Esophagus squamous epithelium (tissue), 5 donors: ENCODE measurements around the gene ANGEL1. TPM values are rescaled to one million over a fixed set of nuclear protein-coding genes. Genes with fewer than 3 reads are reported as not detected.

Source experiments
- DNase-seq: peaks from one replicate; lab custom pipeline; 2025; lab: John Stamatoyannopoulos, UW
- H3K27ac ChIP-seq, 4 donors: fragments of 200-600 bp; sonication (generic); one replicate each; pipeline ENCODE4 v1.5.1; 2016 to 2019; ENCODE audit warnings: mild to moderate bottlenecking in 1 of 4
- H3K27me3 ChIP-seq, 4 donors: fragments of 200-600 bp; sonication (generic); 1 replicate in 3 of 4; 2 replicates in 1 of 4; pipeline versions ENCODE4 v1.5.1 to v1.6.0; 2017 to 2021; ENCODE audit warnings: antibody characterized with exemption in 1 of 4
- H3K36me3 ChIP-seq, 3 donors: fragments of 200-600 bp; sonication (generic); one replicate each; pipeline ENCODE4 v1.5.1; 2016 to 2019
- H3K4me1 ChIP-seq, 3 donors: fragments of 200-600 bp; sonication (generic); one replicate each; pipeline ENCODE4 v1.5.1; 2017 to 2019
- H3K4me3 ChIP-seq, 4 donors: fragments of 200-600 bp; sonication (generic); 1 replicate in 3 of 4; 2 replicates in 1 of 4; pipeline ENCODE4 v1.5.1; 2016 to 2019; ENCODE audit warnings: mild to moderate bottlenecking in 2 of 4, moderate library complexity in 1 of 4
- H3K9me3 ChIP-seq, 3 donors: fragments of 200-600 bp; sonication (generic); one replicate each; pipeline ENCODE4 v1.5.1; 2016 to 2019
- POLR2A ChIP-seq, 4 donors: fragments of 450-650 bp; IDR thresholded peaks; one replicate each; pipeline ENCODE4 v1.6.1; 2017; ENCODE audit warnings: antibody characterized with exemption in 4 of 4, mild to moderate bottlenecking in 4 of 4, moderate library complexity in 3 of 4
- WGBS, 2 donors: methylation state at CpG; one replicate each; pipeline ENCODE4 v1.1.5; 2018; 5-methylcytosine and 5-hydroxymethylcytosine counted together
- intact Hi-C: fragments of 100-400 bp; cut with DNase I; formaldehyde crosslinking; loops from one replicate; pipeline ENCODE4 v1.15.0; 2022
- total RNA-seq, 4 donors: library from RNA; depleted of rRNA; stranded (reverse); fragments of >200 nt; gene quantifications; one replicate each; pipeline ENCODE4 v1.1.0, GENCODE V29; 2016
- TF ChIP-seq, protein P1 (sequence below), 6 experiments: fragments of 450-650 bp in 4 of 6; fragments of 200-600 bp in 2 of 6; sonication (generic) in 2 of 6; IDR thresholded peaks; one replicate each; pipeline ENCODE4 v1.5.1; 2016 to 2019; ENCODE audit warnings: antibody characterized with exemption in 6 of 6, mild to moderate bottlenecking in 4 of 6, moderate library complexity in 4 of 6
- donor health status: DM: yes; HTN: yes; CAD: no.

The ANGEL1 gene
- total RNA-seq, 4 donors from 2014 or later, result 3.4 to 13.7 (median 8.3) TPM

DNA sequence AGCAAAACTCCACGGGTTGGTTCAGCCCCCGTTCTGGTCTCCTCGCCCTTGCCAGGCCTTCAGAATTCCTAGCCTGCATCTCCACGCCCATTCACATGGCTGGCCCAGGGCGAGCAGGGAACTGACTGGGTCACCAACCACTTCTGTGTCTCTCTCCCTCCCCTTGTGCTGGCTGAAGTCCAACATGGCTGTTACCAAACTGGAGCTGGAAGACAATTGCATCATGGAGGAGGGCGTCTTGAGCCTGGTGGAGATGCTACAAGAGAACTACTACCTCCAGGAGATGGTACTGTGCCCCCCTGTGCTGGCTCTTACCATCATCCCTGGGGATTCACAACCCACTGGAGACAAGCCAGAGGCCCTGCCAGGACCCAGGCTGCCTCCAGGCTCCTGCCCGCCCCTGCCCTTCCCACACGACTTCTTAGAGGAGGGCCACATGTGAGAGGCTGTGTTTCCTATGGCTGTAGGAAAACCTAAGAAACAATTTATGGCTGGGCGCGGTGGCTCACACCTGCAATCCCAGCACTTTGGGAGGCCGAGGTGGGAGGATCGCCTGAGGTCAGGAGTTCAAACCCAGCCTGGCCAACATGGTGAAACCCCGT, 23.4 kb upstream of the ANGEL1 start:
- no peak overlapping the region for H3K4me3 ChIP-seq
- 80 to 89% methylated on average over 5 to 9 of the region's 13 CpGs for WGBS, 2 donors
- H3K9me3 ChIP-seq, result no peaks in the 10 kb centered on the region
- TF ChIP-seq, protein P1, sequence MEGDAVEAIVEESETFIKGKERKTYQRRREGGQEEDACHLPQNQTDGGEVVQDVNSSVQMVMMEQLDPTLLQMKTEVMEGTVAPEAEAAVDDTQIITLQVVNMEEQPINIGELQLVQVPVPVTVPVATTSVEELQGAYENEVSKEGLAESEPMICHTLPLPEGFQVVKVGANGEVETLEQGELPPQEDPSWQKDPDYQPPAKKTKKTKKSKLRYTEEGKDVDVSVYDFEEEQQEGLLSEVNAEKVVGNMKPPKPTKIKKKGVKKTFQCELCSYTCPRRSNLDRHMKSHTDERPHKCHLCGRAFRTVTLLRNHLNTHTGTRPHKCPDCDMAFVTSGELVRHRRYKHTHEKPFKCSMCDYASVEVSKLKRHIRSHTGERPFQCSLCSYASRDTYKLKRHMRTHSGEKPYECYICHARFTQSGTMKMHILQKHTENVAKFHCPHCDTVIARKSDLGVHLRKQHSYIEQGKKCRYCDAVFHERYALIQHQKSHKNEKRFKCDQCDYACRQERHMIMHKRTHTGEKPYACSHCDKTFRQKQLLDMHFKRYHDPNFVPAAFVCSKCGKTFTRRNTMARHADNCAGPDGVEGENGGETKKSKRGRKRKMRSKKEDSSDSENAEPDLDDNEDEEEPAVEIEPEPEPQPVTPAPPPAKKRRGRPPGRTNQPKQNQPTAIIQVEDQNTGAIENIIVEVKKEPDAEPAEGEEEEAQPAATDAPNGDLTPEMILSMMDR (IDR thresholded peaks at IDR 0.05), result no peak
- TF ChIP-seq POLR2A (IDR thresholded peaks at IDR 0.05), result no peak
- intact Hi-C loops, result no loop called here
- H3K27me3 ChIP-seq, result peaks cover 0 to 13% (median 0%) of the 10 kb centered on the region in 4 donors
- DNase-seq, result no peak
- H3K27ac ChIP-seq, result no peak overlapping the region
- no peaks in the 10 kb centered on the region for H3K4me1 ChIP-seq
- no peaks in the 10 kb centered on the region for H3K36me3 ChIP-seq

DNA sequence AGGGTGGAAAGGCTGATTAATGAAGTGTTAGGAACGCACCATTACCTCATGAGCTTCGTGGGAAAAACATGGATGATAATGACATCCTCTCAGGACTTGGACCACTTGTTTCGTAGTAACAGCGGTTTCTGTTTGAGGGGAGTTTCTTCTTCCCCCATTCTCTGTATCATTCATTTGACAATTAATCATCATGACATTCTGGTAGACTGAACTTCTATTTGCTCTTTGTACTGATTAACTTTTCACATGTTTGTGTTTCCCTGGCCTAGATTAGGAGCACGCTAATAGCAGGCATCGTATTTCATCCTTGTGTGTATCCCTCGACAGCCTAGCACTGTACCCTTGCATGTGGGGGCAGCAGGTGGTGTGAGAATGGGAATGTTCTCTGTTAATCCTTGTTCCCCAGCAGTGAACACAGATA, 21.6 kb upstream of the ANGEL1 start:
- no peaks in the 10 kb centered on the region for H3K36me3 ChIP-seq
- 40 to 55% methylated on average over 7 of the region's 7 CpGs for WGBS, 2 donors
- no peak overlapping the region for H3K4me3 ChIP-seq
- peaks cover 0 to 3% (median 0%) of the 10 kb centered on the region in 4 donors for H3K27me3 ChIP-seq
- H3K27ac ChIP-seq, result no peak overlapping the region
- H3K9me3 ChIP-seq, result no peaks in the 10 kb centered on the region
- no peak for TF ChIP-seq POLR2A (IDR thresholded peaks at IDR 0.05)
- TF ChIP-seq, protein P1 (IDR thresholded peaks at IDR 0.05), result no peak
- intact Hi-C loops, result no loop called here
- H3K4me1 ChIP-seq, result no peaks in the 10 kb centered on the region
- no peak for DNase-seq

DNA sequence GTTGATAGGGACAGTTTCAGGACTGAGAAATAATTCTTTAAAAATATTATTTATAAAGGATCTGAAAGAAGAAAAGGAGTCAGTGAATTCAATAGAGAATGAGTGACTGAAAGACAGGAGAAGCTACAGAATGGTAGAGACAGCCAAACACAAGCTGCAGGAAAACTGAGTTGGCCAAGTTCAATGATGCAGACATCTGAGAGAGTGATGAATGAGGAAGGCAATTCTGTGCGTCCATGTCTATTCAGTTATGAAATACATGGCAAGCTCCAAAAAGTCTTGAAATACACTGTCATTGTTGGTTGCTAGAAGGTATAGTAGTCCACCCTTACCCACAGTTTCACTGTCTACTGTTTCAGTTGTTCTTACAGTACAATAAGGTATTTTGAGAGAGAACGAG, 20.3 kb upstream of the ANGEL1 start:
- Histone ChIP-seq H3K27ac (no peak overlapping the region), H3K36me3 (no peaks in the 10 kb centered on the region), H3K27me3 (peaks cover 0 to 4% (median 0%) of the 10 kb centered on the region in 4 donors), H3K4me3 (no peak overlapping the region), H3K9me3 (no peaks in the 10 kb centered on the region), H3K4me1 (no peaks in the 10 kb centered on the region)
- DNase-seq, result no peak
- intact Hi-C loops, result no loop called here
- WGBS, 2 donors, result 64 to 70% methylated on average over 2 of the region's 2 CpGs
- TF ChIP-seq, protein P1 (IDR thresholded peaks at IDR 0.05), result no peak
- TF ChIP-seq POLR2A (IDR thresholded peaks at IDR 0.05), result no peak

DNA sequence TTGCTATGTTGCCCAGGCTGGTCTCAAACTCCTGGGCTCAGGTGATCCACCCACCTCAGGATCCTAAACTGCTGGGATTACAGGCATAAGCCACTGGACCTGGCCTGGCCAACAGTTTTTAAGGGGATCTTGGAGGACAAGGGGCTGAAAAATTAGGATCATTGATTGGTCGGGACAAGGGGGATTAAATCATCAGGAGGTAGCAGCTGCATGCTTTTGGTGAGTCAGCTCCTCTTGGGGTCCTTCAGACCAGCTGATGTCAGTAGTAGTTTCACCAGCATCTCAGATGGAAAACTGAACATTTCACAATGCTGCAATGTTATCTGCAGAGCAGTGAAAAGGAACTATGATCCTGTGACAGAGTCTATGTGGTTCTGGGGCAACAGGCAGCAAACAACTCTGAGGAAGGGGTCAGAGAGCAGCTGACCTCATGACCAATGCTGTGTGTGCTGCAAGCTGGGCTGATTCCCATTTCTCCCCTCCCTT, 19.9 kb upstream of the ANGEL1 start:
- Histone ChIP-seq H3K27me3 (peaks cover 0 to 6% (median 0%) of the 10 kb centered on the region in 4 donors), H3K4me1 (no peaks in the 10 kb centered on the region), H3K9me3 (no peaks in the 10 kb centered on the region), H3K27ac (no peak overlapping the region), H3K4me3 (no peak overlapping the region), H3K36me3 (no peaks in the 10 kb centered on the region)
- DNase-seq, result no peak
- TF ChIP-seq, protein P1 (IDR thresholded peaks at IDR 0.05), result no peak
- TF ChIP-seq POLR2A (IDR thresholded peaks at IDR 0.05), result no peak
- intact Hi-C loops, result no loop called here
- WGBS, 2 donors, result 20 to 44% methylated on average over 1 of the region's 1 CpG

DNA sequence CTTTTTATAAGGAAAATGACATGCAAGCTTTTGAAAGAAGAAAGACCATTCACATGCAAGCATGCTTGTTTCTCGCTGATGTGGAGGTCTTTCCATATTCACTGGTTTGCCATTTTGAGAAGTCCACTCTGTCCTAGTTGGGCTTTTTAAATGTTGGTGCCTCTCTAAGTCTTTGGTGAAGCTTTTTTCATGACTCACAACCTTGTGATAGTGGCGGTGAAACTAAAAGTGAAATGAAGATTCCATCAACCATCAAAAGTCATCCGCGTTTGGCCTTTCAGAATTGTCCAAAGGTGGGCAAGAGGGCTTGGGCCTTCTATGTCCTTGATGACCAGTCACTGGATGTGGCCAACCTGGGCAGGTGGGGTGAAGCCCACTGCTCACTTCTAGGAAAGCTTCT, 17.9 kb upstream of the ANGEL1 start:
- intact Hi-C loops, result no loop called here
- WGBS, 2 donors, result 83 to 96% methylated on average over 4 of the region's 4 CpGs
- Histone ChIP-seq H3K9me3 (no peaks in the 10 kb centered on the region), H3K27me3 (peaks cover 0 to 6% (median 0%) of the 10 kb centered on the region in 4 donors), H3K4me3 (no peak overlapping the region), H3K27ac (no peak overlapping the region), H3K36me3 (no peaks in the 10 kb centered on the region), H3K4me1 (no peaks in the 10 kb centered on the region)
- TF ChIP-seq POLR2A (IDR thresholded peaks at IDR 0.05), result no peak
- TF ChIP-seq, protein P1 (IDR thresholded peaks at IDR 0.05), result no peak
- DNase-seq, result no peak
